HG03135 (cell line): ENCODE results near the gene RGL3.
"Not testable (repeated sequence)": the region's sequence is repeated elsewhere in the genome, so short reads cannot be mapped to it uniquely, and the experiment has no call there.

Experiments used
- ATAC-seq: cut with Tn5 transposase; IDR thresholded peaks from one replicate; pipeline ENCODE4 v1.9.1; 2021; ENCODE audit warnings: mild to moderate bottlenecking, moderate library complexity; ENCODE audit not compliant: unreplicated experiment

RGL3 gene

DNA sequence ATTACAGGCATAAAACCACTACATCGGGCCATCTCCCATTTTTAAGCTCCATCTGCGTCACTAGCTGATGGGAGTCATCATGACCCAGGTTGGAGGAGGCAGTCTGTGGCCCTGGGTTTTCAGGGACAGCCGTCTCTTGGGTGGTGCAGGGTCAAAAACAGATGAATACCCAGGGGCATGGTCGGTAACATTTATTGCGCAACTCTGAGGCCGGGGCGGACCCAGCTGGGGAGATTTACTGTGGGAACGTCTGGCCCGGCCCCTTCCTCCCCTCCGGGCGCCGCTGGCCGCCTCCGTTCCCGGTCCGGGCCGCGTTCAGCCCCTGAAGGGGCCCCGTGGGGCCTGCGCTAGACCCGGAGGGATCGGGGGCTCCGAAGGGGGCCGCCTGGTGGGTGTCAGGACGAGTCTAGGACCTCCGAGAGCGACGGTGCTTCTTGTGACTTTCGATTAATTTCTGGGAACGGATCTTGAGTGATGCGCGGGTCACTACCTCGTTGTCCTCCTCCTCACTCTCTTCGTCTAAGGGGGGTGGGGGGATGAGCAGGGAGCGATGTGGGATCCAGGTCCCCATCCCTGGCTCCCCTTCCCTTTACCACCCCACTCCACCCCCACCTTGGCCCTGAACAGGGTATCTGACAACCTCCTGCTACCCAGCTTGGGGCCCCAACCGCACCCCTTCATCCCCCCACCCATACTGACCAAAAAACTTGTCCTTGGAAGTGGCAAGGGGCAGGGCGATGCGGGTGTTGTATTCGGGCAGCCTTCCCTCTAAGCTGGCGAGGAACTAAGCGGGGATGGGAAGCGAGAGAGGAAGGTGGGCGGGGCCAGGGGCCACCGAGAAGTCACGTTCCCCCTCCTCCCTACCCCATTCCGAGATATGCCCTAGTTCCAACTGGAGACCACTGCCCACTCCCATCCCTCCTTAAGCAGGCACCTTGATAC is 1.6 kb upstream of the RGL3 start:
- no peak for ATAC-seq

DNA sequence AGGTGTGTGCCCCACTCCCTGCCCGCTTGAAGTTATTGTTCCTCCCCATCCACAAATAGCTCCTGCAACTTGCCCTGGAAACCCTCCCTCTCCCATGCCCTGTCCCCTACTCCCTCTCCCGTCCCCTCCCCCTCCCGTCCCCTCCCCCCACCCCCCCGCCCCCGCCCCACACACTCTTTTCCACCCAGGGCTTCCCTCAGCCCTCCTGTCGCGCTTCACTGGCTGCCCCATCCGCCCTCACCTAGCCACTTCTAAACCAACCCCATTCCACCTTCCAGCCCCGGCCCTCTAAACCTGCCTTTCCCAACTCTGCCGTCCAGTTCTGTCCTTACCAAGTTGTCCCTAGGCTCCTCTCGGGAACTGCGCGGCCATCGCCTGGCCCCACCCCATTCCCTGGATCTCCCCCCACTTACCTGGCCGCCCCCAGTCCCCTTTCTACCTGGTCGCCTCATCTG is 993 bp downstream of the RGL3 start:
- ATAC-seq, result no peak

DNA sequence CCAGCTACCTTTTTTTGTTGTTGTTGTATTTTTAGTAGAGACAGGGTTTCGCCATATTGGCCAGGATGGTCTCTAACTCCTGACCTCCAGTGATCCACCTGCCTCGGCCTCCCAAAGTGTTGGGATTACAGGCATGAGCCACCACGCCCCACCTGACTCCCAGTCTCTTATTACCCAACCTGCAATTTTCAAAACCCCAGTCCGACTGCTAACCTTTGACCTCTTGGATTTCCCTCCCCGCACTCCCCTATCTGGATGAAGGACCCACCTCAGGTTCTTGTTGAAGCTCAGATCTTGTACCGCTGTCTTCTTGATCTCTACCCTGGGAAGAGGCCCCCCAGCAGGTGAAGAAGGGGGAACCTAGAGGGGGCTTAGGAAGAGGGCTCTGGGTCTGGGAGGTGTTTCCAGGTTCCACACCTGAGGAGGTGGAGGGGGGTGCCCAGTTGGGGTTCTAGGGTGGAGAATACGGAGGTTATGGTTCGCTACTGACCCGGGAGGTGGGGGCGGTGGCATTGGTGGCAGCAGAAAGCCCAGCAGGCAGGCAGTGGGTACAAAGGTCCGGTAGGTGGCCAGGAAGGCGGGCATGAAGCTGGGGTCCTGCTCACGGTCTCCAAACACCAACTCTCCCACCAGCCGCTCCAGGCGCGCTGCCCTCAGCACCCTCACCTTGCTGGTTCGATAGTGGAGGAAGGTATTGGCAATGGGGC is 2.6 kb downstream of the RGL3 start:
- ATAC-seq, result no peak

DNA sequence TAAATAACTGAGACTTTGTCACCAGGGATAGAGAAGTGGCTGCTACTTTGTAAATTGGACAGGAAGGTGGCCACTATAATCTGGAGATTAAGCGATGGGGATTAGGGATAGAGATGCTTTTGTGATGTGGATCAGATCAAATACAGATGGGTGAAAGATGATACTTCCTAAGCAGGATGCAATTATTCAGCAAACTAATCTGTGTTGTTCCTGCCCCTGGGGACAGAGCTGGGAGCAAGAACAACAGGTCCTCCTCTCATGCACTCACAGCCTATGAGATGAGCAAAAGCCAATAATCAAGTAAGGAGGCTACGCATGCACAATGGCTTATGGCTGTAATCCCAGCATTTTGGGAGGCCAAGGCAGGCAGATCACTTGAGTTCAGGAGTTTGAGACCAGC is 4.6 kb downstream of the RGL3 start:
- no peak for ATAC-seq

DNA sequence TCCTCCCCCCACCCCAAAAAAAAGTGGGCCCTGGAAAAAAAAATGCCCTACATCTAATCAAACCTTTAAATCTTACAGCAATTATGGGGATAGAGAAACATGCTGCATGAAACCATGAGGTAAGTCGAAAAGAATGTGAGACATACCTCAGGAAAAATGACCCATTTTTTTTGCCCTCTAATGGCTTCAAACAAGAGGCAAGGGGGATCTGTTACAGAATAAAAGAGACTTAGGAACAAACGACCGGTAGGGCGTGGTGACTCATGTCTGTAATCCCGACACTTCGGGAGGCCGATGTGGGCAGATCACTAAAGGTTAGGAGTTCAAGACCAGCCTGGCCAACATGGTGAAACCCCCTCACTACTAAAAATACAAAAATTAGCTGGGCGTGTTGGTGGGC is 8.4 kb downstream of the RGL3 start:
- no peak for ATAC-seq

DNA sequence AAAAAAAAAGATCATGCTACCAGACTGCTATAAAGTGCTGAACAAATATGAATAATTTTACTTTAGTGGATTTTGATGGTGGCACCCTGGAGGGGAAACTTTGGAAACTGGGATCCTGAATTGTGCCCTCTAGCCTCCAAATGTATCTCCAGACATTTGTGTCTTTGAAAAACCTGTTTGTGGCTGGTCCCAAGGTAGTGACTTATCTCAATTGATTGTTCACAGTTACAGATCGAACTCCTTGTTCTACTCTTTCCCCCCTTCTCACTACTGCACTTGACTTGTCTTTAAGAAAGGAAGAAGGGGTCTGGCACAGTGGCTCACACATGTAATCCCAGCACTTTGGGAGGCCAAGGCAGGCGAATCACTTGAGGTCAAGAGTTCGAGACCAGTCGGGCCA is 10.5 kb downstream of the RGL3 start:
- no peak for ATAC-seq

DNA sequence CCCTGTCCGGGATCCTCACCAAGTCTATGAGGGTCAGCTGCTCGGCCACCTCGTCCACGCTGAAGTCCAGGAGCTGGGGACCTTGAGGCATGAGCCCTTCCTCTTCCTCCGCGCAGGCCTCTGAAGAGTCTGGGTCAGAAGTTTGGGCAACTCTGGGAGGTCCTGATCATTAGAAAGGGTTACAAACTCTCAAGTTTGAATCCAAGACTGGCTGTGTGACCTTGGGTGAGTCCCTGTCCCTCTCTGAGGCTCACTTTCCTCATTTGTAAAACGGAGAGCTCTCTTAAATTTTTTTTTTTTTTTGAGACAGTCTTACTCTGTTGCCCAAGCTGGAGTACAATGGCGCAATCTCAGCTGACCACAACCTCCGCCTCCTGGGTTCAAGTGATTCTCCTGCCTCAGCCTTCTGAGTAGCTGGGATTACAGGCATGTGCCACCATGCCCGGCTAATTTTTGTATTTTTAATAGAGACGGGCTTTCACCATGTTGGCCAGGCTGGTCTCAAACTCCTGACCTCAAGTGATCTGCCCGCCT is 12.3 kb downstream of the RGL3 start:
- ATAC-seq, result not testable (repeated sequence)

DNA sequence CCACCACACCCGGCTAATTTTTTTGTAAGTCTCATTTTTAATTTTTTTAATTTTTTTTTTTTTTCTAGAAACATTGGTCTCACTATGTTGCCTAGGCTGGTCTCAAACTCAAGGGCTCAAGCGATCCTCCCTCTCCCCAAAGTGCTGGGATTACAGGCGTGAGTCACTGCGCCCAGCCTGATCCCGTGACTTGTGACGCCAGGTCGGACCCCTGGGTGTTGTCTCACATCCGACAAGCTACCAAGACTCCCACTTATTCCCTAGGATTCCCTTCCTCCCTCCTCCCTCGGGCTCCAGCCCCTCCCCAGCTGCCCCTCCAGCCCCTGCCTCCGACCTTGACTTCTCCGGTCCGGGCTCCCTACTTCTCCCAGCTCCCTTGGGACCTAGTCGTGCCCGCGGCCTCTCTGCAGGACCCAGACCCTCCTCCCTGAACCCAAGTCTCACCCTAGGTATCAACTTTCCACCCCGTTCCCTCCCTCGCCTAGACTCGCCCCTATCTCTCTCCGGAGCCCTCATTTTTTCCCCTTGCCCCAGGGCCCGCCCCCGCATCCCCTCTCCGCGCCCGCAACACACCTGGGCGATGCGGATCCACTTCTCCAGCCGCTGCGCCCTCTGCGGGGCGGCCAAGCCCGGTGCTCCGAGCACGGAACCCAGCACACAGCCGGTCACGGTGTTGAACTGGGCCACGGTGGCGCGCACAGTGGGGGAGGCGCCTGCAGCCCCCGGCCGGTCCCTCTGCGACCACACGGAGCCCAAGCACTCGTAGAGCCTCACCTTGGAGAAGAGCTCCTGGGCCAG is 13.1 kb downstream of the RGL3 start:
- no peak for ATAC-seq

DNA sequence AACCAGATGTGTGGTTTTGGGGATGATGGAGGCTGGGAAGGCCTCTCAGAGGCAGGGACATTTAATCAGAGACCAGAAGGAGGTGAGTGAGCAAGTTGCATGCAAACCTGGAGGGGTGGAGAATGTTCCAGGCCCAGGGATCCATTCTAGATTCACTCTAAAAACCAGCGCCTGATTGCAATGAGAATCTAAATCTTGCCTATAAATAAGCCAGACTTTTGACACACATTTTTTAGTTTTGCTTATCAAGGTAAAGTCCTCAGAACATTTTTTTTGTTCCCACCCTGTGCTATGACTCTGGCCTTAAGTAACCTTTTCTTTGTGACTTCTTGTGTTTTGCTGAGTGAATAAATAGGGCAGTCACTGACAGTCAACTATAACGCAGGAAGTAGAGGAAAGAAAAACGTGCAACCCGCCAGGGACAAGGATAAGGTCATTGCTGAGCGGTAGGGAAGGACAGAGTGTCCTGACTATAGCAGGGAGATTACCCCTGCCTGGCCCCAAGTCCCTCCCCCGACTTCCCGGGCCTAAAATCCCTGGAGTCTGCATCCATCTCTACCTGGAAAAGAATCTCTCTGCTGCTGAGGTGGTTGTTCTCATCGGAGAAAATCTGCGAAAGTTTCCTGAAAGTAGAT is 14.4 kb downstream of the RGL3 start:
- no peak for ATAC-seq

DNA sequence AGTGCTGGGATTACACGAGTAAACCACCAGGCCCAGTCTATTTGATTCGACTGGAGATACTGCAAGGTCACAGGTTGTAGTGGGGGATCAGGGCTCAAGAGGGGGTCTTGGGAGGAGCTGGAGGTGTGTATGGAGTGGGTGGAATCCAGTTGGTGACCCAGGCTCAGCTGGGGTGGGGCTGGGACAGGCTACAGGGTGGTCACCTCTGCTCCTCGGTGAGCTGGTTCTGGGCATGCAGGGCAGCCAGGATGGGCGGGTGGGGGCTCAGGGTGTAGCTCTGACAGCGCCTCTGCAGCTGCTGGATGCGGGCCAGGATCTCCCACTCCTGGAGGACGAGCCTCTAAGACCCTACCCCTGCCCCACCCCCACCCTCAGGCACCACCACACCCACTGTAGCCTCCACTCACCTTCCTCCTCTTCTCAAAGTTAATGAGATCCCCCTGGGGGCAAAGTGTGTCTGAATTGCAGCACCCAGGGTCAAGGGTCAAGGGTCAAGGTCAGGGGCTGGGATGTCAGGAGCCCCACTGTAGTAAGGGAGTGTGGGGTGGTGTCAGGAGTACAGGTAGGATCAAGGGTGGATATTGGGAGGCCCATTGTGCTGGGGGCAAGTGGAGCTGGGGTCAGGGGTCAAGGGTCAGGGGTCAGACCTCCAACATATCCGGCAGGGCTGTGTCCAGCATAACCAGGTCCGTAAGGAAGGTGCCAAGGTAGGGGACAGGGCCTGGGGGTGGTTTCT is 17.1 kb downstream of the RGL3 start:
- ATAC-seq, result no peak

DNA sequence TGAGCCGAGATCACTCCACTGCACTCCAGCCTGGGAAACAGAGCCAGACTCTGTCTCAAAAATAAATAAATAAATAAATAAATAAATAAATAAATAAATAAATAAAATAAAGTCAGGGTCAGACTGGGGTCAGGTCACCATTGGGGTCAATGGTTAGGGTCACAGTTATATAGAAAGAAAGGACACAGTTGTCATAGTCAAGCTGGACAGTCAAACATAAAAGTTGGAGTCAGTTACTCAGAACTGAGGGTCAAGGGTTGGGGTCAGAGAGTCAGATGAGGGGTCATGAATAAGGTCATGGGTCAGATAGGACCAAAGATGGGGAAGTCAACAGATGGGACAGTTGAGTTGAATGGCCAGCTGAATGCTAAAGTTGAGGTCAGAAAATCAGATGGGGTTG is 18.3 kb downstream of the RGL3 start:
- no peak for ATAC-seq

DNA sequence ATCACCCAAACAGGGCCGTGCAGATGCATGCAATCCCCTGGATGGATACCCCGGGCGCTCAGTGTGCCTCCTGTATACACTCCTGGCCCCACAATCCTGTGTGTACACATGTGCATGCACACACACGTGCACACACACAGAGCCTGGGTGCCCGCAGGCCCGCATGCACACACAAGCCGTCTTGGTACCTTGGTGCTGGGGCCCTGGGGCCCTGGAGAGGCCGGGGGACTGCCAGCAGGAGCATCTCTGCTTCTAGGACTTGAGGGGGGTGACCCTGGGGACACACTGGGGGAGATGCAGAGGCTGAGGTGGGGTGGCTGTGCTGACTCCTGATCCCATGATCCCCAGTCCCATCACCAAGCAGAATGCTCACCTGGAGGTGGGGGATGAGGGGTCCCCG is 19.4 kb downstream of the RGL3 start:
- ATAC-seq, result no peak

DNA sequence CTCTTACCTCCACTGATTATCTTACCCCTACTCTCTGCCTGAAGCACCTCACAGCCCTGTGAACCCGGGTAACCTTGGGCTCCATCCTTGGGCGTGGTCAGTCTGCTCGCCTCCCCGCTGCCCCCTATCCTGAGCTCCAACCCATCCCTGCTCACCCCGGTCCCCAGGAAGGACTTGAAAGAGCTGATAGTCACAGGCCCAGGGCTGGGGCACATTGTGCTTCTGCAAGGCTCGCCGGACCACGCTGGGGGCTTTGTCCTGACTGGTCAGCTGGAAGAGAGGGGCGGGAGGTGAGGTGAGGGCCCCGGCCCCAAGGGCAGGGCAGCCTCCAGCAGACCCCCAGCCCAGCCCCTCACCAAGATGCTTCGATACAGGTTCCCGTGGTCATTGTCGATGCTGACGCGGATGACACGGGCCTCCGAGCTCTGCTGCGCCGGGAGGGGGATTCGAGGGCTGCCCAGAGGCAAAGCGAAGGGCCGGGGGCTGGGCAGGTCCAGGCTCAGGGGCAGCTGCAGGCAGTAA is 22.0 kb downstream of the RGL3 start:
- no peak for ATAC-seq

DNA sequence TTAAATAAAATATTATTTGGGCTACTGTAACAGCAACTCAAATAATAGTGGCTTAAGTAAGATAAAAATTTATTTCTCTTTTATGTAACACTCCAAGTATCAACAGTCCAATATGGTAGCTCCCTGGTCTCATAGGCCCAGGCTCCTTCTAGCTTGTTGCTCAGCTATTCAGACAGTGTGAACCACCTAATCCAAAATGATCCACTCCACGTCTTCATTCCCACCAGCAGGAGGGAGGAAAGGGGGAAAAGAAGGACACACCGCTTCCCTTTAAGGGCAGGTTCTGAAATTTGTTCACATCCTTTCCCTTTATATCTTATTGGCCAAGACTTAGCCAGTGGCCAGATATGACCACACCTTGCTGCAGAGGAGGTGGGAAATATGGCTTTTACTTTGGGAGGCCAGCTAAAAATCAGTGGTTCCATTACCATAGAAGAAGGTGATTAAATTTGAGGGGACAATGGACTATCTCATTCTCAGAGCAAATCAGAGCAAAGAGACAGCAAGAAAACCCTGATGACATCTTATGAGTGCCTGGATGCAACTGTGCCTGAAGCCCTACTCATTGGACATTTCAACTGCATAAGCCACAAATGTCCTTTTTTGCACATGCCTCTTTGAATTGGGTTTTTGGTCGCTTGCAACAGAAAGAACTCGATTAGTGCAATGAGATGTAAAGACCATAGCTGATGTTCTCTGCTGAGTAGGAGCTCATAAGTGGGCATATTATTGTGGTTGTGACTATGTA is 28.0 kb downstream of the RGL3 start:
- no peak for ATAC-seq

DNA sequence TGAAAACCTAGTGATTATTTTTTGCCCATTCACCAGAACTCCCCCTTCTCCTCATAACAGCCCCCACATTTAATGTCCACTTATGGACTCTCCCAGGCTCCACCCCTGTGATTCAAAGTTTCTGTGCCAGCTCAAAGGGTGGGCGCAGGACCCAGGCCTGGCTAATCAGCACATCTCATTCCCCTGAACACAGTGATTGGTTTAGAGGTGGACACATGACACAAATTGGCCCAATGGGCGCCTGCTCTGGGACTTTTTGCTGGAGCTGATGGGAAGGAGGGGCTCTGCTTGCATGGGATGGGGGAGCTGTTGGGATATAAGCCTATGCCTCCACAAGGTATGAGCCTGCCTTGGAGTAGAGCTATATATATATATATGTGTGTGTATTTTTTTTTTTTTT is 28.8 kb downstream of the RGL3 start:
- ATAC-seq, result no peak

DNA sequence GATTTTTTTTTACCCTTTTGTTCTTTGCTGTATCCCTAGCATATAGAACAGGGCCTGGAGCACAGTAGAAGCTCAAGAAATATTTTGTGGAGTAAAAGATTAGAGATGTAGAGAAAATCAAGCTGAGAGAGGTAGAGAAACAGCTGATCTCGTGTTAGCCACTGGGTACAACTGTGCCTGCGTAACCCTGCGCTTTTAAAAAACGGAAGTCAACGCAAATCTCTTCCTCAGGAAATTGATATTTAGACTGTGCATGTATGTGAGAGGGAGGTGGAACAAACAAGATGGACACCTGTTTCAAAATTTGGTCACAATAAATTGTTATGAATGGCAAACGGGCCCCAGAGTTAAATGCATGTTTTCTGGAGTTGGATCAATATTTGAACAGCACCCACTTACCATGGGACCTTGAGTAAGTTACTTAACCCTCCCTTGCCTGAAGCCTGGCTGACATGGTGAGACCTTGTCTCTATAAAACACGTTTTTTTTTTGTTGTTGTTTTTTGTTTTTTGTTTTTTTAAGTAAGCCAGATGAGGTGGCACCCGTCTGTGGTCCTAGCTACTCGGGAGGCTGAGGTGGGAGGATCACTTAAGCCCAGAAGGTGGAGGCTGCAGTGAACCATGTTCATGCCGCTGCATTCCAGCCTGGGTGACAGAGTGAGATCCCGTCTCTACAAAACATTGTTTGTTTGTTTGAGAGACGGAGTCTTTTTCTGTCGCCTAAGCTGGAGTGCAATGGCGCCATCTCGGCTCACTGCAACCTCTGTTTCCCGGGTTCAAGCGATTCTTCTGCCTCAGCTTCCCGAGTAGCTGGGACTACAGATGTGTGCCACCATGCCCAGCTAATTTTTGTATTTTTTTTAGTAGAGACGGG is 31.7 kb downstream of the RGL3 start:
- ATAC-seq, result no peak

DNA sequence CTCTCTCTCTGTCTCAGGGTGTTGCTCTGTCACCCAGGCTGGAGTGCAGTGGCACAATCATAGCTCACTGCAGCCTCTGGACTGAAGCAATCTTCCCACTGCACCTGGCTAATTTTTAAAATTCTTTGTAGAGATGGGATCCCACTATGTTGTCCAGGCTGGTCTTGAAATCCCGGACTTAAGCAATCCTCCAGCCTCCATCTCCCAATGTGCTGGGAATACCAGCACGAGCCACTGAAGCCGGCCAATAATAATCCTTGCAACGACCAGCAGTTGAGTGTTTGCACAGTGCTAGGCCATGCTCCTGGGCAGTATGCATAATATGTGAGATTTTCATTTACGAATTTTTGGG is 34.4 kb downstream of the RGL3 start:
- ATAC-seq, result no peak

DNA sequence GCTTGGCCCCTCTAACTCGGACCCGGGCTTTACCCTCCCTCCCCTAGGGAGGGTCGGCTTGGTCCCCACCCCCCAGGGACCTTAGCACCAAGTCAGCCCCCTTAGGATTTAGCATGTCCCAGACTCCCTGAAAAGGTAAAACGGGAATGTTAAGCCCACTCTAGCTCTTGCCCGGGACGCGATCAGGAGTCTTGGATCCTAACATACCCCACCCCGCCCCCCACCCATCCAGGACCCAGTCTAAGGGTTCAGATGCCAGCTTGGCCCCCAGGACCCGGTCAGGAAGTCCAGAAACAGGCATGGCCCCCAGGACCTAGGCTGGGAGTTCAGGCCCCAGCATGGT is 35.4 kb downstream of the RGL3 start:
- ATAC-seq, result no peak
